HCT116 (cell line): Measurements from ENCODE around the gene RNF145. TPM values are rescaled to one million over a fixed set of nuclear protein-coding genes. Genes with fewer than 3 reads are reported as not detected.

ENCODE experiments used
- ATAC-seq: fragments of 200-7000 bp; cut with Tn5 transposase; 2 replicates; pipeline ENCODE4 v1.9.1; 2020; ENCODE audit warnings: mild to moderate bottlenecking, moderate library complexity
- BruUV-seq: library from RNA; stranded (reverse); fragments of 400-500 nt; replicated peaks from 2 replicates; lab custom pipeline; 2021; lab: Mats Ljungman, UMichigan
- CTCF ChIA-PET: fragments of 300-600 bp; sonication (Branson Sonifier 250); formaldehyde crosslinking; loops from one replicate; lab custom pipeline; 2021; ENCODE audit warnings: antibody characterized with exemption; lab: Charles Lee
- POLR2A ChIA-PET: fragments of 300-600, 350-600 bp; sonication (Branson Sonifier 250); formaldehyde crosslinking; loops from one replicate; lab custom pipeline; 2021; ENCODE audit warnings: antibody characterized with exemption; lab: Charles Lee
- RAD21 ChIA-PET, 2 experiments: fragments of 300-600 bp; sonication (Branson Sonifier 250); formaldehyde crosslinking; loops; one replicate each; lab custom pipeline; 2023; ENCODE audit warnings: low total read pairs in 2 of 2; ENCODE audit not compliant: uncharacterized antibody in 2 of 2, unreplicated experiment in 2 of 2, low non-redundant PET in 1 of 2; lab: Charles Lee
- DNase-seq: peaks from one replicate; pipeline ENCODE4 v3.0.0-alpha.2; 2010; ENCODE audit warnings: low read depth, low spot score
- H2AFZ ChIP-seq: fragments of 200-600 bp; shearing (Covaris generic), sonication (generic); 2 replicates; pipeline ENCODE4 v1.6.1; 2017; ENCODE audit warnings: low read depth, mixed run types, mixed read lengths, antibody characterized with exemption, low read length; ENCODE audit not compliant: poor library complexity, severe bottlenecking
- H3K27ac ChIP-seq: 2 replicates; pipeline ENCODE4 v1.5.1; 2012; ENCODE audit warnings: low read depth, low read length
- H3K27me3 ChIP-seq: fragments of 200-600 bp; sonication (generic); 2 replicates; pipeline ENCODE4 v1.6.1; 2016; ENCODE audit warnings: mixed run types, low read length, mixed read lengths; ENCODE audit not compliant: insufficient read depth
- H3K36me3 ChIP-seq, 2 experiments: fragments of 200-500 bp in 1 of 2; fragments of 200-600 bp in 1 of 2; sonication (Bioruptor generic) in 1 of 2; sonication (generic) in 1 of 2; 2 replicates each; pipeline versions ENCODE4 v1.5.1 to v1.6.1; 2014 to 2016; ENCODE audit warnings: low read length in 2 of 2, inconsistent platforms in 1 of 2, mixed read lengths in 1 of 2, mixed run types in 1 of 2; ENCODE audit not compliant: insufficient read depth in 2 of 2, control insufficient read depth in 1 of 2
- H3K4me1 ChIP-seq, 2 experiments: fragments of 200-600 bp in 1 of 2; sonication (generic) in 1 of 2; 2 replicates each; pipeline versions ENCODE4 v1.5.1 to v1.6.1; 2012 to 2017; ENCODE audit warnings: low read length in 2 of 2, inconsistent platforms in 1 of 2, mild to moderate bottlenecking in 1 of 2, mixed read lengths in 1 of 2, mixed run types in 1 of 2, moderate library complexity in 1 of 2; ENCODE audit not compliant: insufficient read depth in 2 of 2, control insufficient read depth in 1 of 2
- H3K4me2 ChIP-seq: fragments of 200-600 bp; sonication (generic); 2 replicates; pipeline ENCODE4 v1.6.1; 2017; ENCODE audit warnings: mixed run types, low read length, mixed read lengths
- H3K4me3 ChIP-seq, 2 experiments: fragments of 200-600 bp in 1 of 2; sonication (generic) in 1 of 2; replicated peaks in 1 of 2; 2 replicates each; pipeline ENCODE4 v1.5.1; 2011 to 2016; ENCODE audit warnings: low read length in 2 of 2, control low read depth in 1 of 2, low read depth in 1 of 2, mild to moderate bottlenecking in 1 of 2, mixed read lengths in 1 of 2, mixed run types in 1 of 2
- H3K79me2 ChIP-seq: fragments of 200-600 bp; sonication (generic); 2 replicates; pipeline ENCODE4 v1.6.1; 2017; ENCODE audit warnings: mild to moderate bottlenecking, mixed run types, low read length, moderate library complexity, mixed read lengths; ENCODE audit not compliant: insufficient read depth
- H3K9ac ChIP-seq: fragments of 200-600 bp; sonication (generic); 2 replicates; pipeline ENCODE4 v1.6.1; 2016; ENCODE audit warnings: low read length, mixed read lengths
- H3K9me2 ChIP-seq: fragments of 200-600 bp; sonication (generic), shearing (Covaris generic); 2 replicates; pipeline ENCODE4 v1.6.1; 2017; ENCODE audit warnings: mixed run types, mild to moderate bottlenecking, moderate library complexity; ENCODE audit not compliant: insufficient read depth
- H3K9me3 ChIP-seq, 2 experiments: fragments of 200-500 bp in 1 of 2; fragments of 200-600 bp in 1 of 2; sonication (Bioruptor generic) in 1 of 2; sonication (generic) in 1 of 2; 2 replicates each; pipeline ENCODE4 v1.6.1; 2014 to 2017; ENCODE audit warnings: low read length in 2 of 2, mixed read lengths in 2 of 2, inconsistent platforms in 1 of 2, low read depth in 1 of 2, mild to moderate bottlenecking in 1 of 2, mixed run types in 1 of 2, moderate library complexity in 1 of 2; ENCODE audit not compliant: control insufficient read depth in 1 of 2, insufficient read depth in 1 of 2
- H4K20me1 ChIP-seq: fragments of 200-600 bp; sonication (generic), shearing (Covaris generic); 2 replicates; pipeline ENCODE4 v1.6.1; 2017; ENCODE audit warnings: mixed run types, mild to moderate bottlenecking, moderate library complexity; ENCODE audit not compliant: insufficient read depth
- CBX3 ChIP-seq: IDR thresholded peaks from 2 replicates; pipeline ENCODE4 v1.6.1; 2012; ENCODE audit warnings: low read depth
- CEBPB ChIP-seq: IDR thresholded peaks from 2 replicates; pipeline ENCODE4 v1.6.1; 2012; ENCODE audit warnings: low read depth
- EGR1 ChIP-seq: IDR thresholded peaks from 2 replicates; pipeline ENCODE4 v1.6.1; 2012; ENCODE audit warnings: low read depth
- ELF1 ChIP-seq: IDR thresholded peaks from 2 replicates; pipeline ENCODE4 v1.6.1; 2012; ENCODE audit warnings: low read depth, borderline replicate concordance
- EZH2 ChIP-seq: fragments of 200-600 bp; sonication (generic); IDR thresholded peaks from 2 replicates; pipeline ENCODE4 v1.6.1; 2017; ENCODE audit warnings: antibody characterized with exemption, mixed run types
- EZH2phosphoT487 ChIP-seq: fragments of 200-600 bp; IDR thresholded peaks from 2 replicates; pipeline ENCODE4 v1.6.1; 2018; ENCODE audit warnings: antibody characterized with exemption, borderline replicate concordance
- FOSL1 ChIP-seq: IDR thresholded peaks from 2 replicates; pipeline ENCODE4 v1.6.1; 2012; ENCODE audit warnings: low read depth
- JUND ChIP-seq: IDR thresholded peaks from 2 replicates; pipeline ENCODE4 v1.6.1; 2012
- MAX ChIP-seq: IDR thresholded peaks from 2 replicates; pipeline ENCODE4 v1.6.1; 2012
- POLR2A ChIP-seq: IDR thresholded peaks from 2 replicates; pipeline ENCODE4 v1.7.0; 2011; ENCODE audit warnings: borderline replicate concordance; ENCODE audit not compliant: insufficient read depth, insufficient read length; ENCODE audit errors: extremely low read depth
- POLR2AphosphoS5 ChIP-seq: IDR thresholded peaks from 2 replicates; pipeline ENCODE4 v1.6.1; 2011; ENCODE audit warnings: mild to moderate bottlenecking, low read depth, low read length, moderate library complexity
- SIN3A ChIP-seq: IDR thresholded peaks from 2 replicates; pipeline ENCODE4 v1.6.1; 2012; ENCODE audit warnings: low read depth
- SRF ChIP-seq: IDR thresholded peaks from 2 replicates; pipeline ENCODE4 v1.6.1; 2012; ENCODE audit warnings: low read depth
- YY1 ChIP-seq: IDR thresholded peaks from 2 replicates; pipeline ENCODE4 v1.6.1; 2011; ENCODE audit warnings: low read length, low read depth, moderate library complexity, mild to moderate bottlenecking; ENCODE audit not compliant: insufficient replicate concordance; ENCODE audit errors: extremely low read depth
- ZBTB33 ChIP-seq: IDR thresholded peaks from 2 replicates; pipeline ENCODE4 v1.6.1; 2011; ENCODE audit warnings: mild to moderate bottlenecking, low read length, moderate library complexity; ENCODE audit not compliant: insufficient replicate concordance; ENCODE audit errors: extremely low read depth
- intact Hi-C: fragments of 100-400 bp; cut with micrococcal nuclease; formaldehyde crosslinking; loops from 2 replicates; pipeline ENCODE4 v1.10.0; 2022
- total RNA-seq: library from RNA; stranded (reverse); gene quantifications from one replicate; pipeline ENCODE4 v1.2.1, GENCODE V29; 2021; ENCODE audit not compliant: unreplicated experiment

The RNF145 gene
- total RNA-seq, 1 experiment from 2014 or later: 60.6 TPM

- H3K4me3 ChIP-seq: no peak overlapping the region
- H3K79me2 ChIP-seq: no peaks in the 10 kb centered on the region
- no peak overlapping the region for H3K4me2 ChIP-seq
- no peaks in the 10 kb centered on the region for H3K9me2 ChIP-seq
- intact Hi-C loops: no loop called here
- H3K27me3 ChIP-seq: no peaks in the 10 kb centered on the region
- no peaks in the 10 kb centered on the region for H3K9me3 ChIP-seq
- no TSS peak for BruUV-seq
- no peak overlapping the region for H3K27ac ChIP-seq
- no peaks in the 10 kb centered on the region for H4K20me1 ChIP-seq
- ATAC-seq: no peak
- no peak overlapping the region for H2AFZ ChIP-seq
- DNase-seq: no peak
- RAD21 ChIA-PET: no interaction called here
- TF ChIP-seq SIN3A (no peak), CBX3 (no peak), YY1 (no peak), EGR1 (no peak), POLR2AphosphoS5 (no peak), CEBPB (no peak), EZH2 (no peak), MAX (no peak), ZBTB33 (no peak), JUND (no peak), FOSL1 (no peak), SRF (no peak), EZH2phosphoT487 (no peak), POLR2A (no peak), ELF1 (no peak)
- TF ChIP-seq, all 23 proteins: peak for 0
- H3K36me3 ChIP-seq: no peaks in the 10 kb centered on the region
- no peak overlapping the region for H3K9ac ChIP-seq
- CTCF ChIA-PET: no interaction called here
- peaks cover 6 to 12% of the 10 kb centered on the region in 2 experiments; a peak in 3 of 4 replicates for H3K4me1 ChIP-seq
- POLR2A ChIA-PET: interaction anchor here (0.7 kb wide), 1 partner anchor 57 kb away, joined by 4 read pairs; no protein-coding TSS in a partner anchor
Observed at GRCh38 chr5:159244163-159244562, 34.8 kb upstream of the RNF145 start.
